Dermis blood vessel endothelial cell (primary cell): ENCODE measurements around the gene MAB21L4. TPM values are rescaled to one million over a fixed set of nuclear protein-coding genes. Genes with fewer than 3 reads are reported as not detected.

Source experiments
- DNase-seq: peaks from one replicate; pipeline ENCODE4 v3.0.0; 2010
- total RNA-seq: library from RNA; depleted of rRNA; stranded (reverse); fragments of >200 nt; gene quantifications from 2 replicates; pipeline ENCODE4 v1.2.3, GENCODE V29; 2014

Gene MAB21L4
- total RNA-seq, 1 donor from 2014 or later: not detected

DNA sequence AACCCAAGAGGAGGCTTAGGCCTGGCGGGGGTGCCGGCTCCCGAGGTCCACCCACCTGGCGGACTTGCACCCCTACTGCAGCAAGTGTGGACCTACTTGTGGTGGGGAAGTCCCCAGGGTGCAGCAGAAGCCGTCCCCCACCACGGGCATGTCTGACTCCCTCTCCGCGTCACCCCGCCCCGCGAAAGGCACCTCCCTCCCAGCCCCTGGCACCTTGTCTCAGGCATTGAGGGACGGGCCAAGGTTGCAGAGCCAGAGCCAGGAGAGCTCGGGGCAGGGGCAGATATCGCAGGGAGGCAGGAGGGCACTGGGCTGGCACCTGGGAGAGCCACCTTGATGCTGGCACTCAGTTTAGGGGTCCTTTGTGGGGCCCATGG lies 29.2 kb upstream of the MAB21L4 start:
- DNase-seq: no peak

DNA sequence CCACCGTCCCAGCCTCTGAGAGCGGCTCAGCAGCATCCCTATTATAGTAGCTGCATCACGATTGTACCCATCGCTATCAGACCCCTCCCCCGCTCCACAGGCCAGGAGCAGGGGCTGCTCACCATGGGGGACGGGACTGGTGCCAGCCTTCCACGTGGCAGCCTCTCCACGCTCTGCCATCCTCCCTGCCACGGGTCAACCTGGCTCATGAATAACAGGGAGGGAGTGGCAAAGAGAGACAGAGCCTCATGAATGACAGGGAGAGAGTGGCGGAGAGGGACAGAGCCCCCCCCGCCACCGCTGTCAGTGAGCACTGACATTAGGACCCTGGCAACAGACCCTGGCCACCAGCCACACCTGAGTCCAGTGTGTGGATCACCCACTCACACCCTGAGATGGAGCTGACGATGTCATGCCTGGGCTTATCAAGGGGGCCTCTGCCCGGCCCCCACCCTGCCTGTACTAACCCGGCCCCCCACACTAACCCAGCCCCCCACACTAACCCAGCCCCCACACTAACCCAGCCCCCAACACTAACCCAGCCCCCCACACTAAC lies 27.1 kb upstream of the MAB21L4 start:
- DNase-seq: no peak

- DNase-seq: no peak
Measured at GRCh38 chr2:240922245-240922981, 26.5 kb upstream of the MAB21L4 start.

GRCh38 chr2:240921995-240922244 lies 26.0 kb upstream of the MAB21L4 start:
- no peak for DNase-seq

GRCh38 chr2:240921311-240921994 lies 25.5 kb upstream of the MAB21L4 start:
- no peak for DNase-seq

GRCh38 chr2:240920783-240921231 lies 24.9 kb upstream of the MAB21L4 start:
- DNase-seq: no peak

- no peak for DNase-seq
Measured at GRCh38 chr2:240919786-240920782, 24.1 kb upstream of the MAB21L4 start.

- DNase-seq: no peak
Measured at GRCh38 chr2:240919161-240919781, 23.3 kb upstream of the MAB21L4 start.

DNA sequence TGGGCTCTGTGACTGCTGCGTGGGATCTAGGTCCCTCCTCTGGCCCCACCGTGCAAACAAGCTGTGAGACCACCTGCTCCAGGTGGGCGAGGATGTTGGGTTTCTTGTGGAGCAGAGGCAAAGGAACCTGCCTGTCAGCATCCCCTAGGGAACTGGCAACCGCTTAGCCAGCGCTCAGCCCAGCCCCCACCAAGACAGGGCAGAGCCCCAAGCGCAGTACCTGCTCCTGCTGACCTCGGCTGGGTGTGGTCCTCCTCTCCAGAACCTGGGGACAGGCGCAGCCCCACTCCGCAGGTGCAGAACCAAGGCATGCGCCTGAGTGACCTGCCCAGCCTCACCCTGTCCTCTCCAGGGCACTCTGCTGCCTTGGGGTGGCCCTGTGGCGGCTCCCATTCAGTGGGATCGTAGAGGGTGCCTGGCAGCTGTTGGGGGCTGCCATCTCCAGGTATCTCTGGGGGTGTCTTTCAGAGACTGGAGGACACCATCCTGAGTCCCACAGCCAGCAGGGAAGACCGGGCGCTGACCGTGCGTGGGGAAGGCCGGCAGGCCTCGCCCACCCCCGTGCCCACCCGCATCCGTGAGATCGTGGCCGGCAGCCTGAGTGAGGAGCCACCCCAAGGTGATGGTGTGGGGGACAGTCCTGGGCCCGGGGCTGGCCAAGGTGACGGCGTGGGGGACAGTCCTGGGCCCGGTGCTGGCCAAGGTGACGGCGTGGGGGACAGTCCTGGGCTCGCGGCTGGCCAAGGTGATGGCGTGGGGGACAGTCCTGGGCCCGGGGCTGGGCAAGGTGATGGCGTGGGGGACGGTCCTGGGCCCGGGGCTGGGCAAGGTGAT lies 22.5 kb upstream of the MAB21L4 start:
- DNase-seq: no peak

DNA sequence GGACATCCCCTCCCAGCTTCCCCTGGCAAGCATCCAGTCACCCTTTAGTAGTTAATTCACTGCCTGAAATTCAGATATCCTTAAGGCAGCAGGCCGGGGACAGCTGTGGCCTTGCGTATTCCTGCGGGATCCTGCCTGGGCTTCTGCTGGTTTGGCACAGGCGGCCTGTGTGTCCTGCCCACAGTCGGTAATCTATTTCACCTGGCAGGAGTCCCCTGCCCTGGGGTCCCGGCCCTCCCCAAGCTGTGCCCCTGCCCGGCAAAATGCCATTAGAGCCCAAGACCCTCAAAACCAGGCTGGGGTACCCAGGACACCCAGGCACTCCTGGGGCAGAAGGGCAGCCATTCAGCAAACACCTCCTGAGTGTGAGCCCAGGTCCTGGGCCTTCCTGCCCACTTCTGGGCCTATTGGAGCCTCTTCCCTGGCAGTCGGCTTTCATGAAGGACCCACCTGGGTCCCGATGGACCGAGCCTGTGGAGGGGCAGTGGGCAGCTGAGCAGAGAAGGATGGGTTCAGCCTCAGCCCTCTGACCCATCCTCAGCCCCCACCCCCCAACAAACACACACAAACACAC lies 21.8 kb upstream of the MAB21L4 start:
- no peak for DNase-seq

DNA sequence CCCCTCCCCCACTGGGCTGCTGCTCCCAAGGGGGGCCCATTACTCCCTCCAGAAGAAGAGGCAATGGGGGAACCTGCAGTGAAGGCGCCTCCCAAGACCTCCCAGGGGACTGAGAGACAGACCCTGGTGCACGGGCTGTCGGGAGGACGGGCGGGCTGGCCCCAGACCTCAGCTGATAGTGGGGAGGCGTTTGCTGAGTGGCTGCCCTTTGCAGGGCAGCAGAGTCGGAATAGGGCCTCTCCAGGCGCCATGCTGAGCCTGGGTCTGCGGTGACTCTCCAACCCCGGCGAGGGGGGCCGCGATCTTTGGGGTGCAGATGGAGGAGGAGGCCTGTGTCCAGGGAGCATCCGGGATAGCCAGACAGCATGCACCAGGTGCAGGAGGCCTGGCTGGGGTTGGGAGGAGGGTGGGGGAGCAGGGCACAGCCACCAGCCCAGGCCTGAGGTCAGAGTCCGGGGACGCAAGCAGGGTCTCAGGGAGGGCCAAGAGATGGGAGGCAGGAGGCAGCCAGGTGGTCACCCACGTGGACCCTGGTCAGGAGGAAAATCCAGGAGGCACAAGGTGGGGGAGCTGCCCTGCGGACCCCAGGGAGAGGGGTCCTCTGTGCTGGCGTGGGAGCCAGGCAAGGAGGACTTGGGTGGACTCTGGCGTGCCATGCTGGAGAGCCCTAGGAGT lies 21.2 kb upstream of the MAB21L4 start:
- DNase-seq: no peak

DNA sequence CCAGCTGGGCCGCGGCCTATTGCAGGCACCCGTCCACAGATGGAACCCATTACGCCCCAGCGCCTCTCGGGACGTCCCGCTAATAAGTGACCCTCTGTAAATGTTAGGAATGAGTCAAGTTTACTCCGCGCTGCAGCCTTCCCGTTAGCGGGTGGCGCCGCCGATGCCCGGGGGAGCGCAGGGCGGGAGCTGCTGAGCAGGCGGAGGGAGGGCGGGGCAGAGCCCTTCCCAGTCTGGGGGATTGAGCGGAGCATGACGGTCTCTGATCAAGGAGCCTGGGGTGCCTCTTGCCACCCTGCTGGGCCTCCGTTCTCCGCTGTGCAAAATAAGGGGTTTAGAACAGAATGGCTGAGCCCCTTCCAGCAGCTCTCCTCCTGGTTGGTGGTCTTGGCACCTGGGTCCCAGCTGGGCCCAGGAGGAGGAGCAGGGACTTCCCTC lies 20.6 kb upstream of the MAB21L4 start:
- peak; percentile 19 for DNase-seq

DNA sequence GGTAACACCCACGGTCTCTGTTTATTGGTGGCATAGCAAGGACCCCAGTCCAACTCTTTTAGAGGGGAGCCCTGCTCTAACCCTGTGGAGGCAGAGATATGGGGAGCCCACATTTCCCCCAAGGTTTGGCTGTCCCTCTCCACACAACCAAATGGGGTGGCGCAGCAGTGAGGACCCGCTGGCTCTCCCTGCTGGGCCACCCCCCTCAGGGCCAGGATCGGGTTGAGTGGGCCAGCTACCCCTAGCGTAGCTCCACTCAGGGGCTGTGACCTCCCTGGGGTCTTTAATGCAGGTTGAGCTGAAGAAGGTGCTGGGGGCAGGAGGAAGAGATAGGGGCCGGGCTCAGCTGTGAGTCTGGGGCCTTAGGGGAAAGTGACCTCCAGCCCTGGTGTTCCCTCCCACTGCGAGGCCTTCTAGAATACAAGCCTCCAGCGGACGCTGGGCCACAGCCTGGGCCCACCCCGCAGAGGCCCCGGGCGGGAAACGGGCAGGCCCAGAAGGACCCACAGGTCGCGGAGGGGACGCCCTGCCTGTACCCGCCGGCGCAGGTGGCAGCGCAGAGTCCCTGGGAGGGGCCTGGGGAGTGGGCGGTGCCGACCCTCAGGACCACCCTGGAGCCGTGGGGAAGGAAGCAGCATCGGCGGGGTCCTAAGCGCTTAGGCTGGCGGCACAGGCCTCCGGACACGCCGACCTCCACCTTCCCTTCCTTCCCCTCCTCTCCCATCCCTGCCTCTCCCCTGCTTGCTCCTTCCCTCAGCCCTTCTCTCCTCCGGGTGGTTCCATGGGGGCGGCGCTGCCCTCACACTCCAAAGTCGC lies 19.8 kb upstream of the MAB21L4 start:
- no peak for DNase-seq

- no peak for DNase-seq
Measured at GRCh38 chr2:240914645-240915525, 18.9 kb upstream of the MAB21L4 start.

DNA sequence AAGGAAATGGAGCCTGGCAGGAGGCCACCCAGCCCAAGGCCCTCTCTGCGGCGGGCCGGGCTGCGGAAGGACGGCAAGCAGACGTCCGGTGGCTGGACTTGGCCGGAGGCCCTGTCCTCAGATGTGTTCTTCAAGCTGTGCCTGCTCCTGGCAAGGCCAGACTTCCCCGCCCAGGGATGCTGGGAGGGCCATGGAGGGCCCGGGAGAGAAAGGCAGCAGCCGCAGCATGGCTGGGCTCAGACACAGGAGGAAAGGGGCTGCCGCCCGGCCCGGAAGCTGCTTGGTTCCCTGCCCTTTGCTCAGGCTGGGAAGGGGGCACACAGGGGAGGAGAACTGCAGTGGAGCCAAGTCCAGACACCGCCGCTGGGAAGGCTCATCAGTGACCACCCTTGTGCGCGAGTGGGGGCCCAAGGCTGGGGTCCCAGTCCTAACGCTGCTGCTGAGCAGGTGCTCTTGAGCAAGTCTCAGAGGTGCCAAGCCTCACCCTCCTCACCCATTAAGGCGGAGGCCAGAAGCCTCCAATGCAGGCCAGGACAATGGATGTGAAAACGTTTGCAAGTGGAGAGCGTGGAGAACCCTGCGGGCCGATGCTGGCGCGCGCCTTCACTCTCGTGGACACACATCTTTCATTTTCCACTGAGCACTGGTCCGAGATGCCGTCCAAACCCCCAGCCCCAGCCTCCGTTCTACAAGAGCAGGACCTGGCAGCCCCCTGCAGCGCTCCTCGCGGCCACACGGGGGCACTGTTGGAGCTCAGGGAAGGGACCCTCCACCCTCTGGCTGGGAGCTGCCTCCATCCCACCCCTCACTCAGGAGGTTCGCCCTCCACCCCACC lies 18.1 kb upstream of the MAB21L4 start:
- DNase-seq: peak; percentile 87

GRCh38 chr2:240912878-240913809 lies 17.2 kb upstream of the MAB21L4 start:
- peak; percentile 45 for DNase-seq
